Astrocyte (in vitro differentiated cells and primary cell): ENCODE results near the gene ACTN1.

Experiments used
- EZH2 ChIP-seq: IDR thresholded peaks from 2 replicates; pipeline ENCODE4 v1.6.1; 2012; ENCODE audit warnings: mild to moderate bottlenecking, low read length, inconsistent platforms; ENCODE audit not compliant: insufficient read depth
- TF ChIP-seq, protein P1 (sequence below): IDR thresholded peaks from 2 replicates; pipeline ENCODE4 v1.5.1; 2011; ENCODE audit warnings: low read depth, mild to moderate bottlenecking, inconsistent platforms, low read length, moderate library complexity; ENCODE audit not compliant: insufficient read depth

DNA sequence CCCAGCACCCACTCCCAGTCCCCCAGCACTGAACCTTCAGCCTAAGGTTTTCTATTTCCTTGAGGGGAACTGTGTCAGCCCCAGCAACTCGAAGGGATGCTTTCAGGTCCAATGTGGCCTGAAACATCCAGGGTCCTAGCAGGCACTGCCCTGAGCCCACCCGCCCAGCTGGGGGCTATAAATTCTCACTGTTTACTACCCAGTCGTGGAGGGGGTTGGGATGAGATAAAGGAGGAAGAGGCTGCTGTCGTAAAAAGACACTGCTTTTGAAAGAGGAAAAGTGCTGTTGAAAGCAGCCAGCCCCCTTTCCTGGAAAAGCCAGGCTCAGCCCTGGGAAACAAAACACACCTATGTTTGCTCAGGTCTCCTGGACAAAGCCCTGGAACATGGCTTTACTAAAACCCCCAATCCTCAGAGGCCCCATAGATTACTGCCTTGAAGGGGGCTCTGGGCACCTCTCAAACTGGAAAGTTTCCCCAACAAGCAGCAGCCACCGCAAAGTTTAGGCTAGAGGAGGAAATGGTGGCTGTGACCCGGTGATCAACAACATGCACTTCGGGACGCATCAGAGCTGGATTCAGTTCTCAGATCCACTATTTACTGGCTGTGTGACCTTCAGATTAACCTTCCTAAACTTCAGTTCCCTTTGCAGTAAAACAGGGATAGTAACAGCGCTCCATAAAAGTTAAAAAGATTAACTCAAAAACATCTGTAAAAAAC, 51.0 kb downstream of the ACTN1 start:
- TF ChIP-seq EZH2: no peak
- TF ChIP-seq, protein P1, sequence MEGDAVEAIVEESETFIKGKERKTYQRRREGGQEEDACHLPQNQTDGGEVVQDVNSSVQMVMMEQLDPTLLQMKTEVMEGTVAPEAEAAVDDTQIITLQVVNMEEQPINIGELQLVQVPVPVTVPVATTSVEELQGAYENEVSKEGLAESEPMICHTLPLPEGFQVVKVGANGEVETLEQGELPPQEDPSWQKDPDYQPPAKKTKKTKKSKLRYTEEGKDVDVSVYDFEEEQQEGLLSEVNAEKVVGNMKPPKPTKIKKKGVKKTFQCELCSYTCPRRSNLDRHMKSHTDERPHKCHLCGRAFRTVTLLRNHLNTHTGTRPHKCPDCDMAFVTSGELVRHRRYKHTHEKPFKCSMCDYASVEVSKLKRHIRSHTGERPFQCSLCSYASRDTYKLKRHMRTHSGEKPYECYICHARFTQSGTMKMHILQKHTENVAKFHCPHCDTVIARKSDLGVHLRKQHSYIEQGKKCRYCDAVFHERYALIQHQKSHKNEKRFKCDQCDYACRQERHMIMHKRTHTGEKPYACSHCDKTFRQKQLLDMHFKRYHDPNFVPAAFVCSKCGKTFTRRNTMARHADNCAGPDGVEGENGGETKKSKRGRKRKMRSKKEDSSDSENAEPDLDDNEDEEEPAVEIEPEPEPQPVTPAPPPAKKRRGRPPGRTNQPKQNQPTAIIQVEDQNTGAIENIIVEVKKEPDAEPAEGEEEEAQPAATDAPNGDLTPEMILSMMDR: no peak
